ENCODE data around the gene DAP. TPM values are rescaled to one million over a fixed set of nuclear protein-coding genes. Genes with fewer than 3 reads are reported as not detected.

DAP gene
- total RNA-seq, 2 experiments from 2014 or later = 47.8 to 50.2 TPM

DNA sequence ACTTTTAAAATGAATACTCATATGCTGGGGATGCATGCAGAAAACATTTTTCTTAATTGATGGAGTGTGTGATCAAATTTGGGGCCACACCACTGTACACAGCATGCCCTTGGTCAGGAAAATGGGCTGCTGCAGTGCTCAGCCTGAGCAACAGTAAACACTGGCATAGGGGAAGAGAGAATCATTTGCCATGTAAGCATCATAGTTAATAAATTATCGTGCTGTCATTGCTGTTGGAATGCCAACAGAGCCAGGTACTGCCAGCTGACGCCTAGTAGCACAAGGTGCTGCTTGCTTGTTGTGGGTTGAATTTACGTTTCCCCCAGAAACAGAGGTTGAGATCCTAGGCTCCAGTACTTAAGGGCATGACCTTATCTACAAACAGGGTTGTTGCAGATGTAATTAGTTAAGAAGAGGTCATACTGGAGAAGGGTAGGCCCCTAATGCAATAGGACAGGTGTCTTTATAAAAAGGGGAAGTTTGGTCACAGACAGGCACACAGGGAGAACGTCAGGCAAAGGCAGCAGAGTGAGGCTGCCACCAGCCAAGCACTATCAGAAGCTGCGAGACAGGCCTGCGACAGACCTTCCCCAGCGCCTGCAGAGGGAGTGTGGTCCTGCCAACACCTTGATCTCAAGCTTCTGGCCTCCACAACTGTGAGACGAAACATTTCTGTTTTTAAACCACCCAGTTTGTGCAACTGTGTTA is 25.3 kb downstream of the DAP start:
- POLR2A ChIA-PET = no interaction called here
- no peak overlapping the region for H3K27ac Mint-ChIP-seq
- H3K9me3 Mint-ChIP-seq = no peaks in the 10 kb centered on the region
- DNase-seq (no peak), ATAC-seq (ENCODE audit: low read depth) (no peak)
- no peaks in the 10 kb centered on the region for H3K27me3 Mint-ChIP-seq
- H3K36me3 Mint-ChIP-seq = peaks cover 36% of the 10 kb centered on the region
- H3K4me3 Mint-ChIP-seq = no peak overlapping the region
- peaks cover 4% of the 10 kb centered on the region for H3K4me1 Mint-ChIP-seq

DNA sequence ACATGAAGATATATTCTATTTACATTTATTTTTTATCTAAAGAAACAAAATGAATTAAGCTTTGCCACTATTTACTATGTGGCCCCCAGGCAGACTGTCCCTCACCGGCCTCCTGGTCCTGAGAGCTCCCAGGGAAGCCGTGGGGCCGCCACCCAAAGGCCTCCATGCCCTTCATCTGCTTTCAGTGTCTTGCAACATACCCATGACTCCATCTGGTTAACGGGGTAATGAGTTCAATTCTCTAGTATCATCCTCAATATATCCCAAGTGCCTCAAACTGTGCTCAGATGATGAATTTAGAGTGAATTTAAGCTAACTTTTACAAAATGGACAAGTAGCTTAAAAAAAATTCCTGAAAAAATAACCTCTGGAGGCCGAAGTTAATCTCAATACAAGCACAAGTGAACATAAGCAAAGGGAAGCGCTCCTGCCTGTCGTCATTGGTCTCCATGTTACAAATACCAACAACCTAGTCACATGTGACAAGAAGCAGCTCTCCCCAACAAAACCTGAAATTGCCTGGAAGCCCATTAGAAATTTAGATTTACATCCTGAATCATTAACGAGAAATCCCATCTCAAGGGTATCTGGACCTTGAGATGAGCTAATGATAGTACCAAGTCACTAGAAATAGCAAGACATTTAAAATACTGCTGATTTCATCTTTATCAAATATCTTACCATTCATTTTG is 26.1 kb downstream of the DAP start:
- ATAC-seq (ENCODE audit: low read depth) (no peak), DNase-seq (no peak)
- Mint-ChIP-seq H3K27ac (no peak overlapping the region), H3K4me1 (peaks cover 4% of the 10 kb centered on the region), H3K9me3 (no peaks in the 10 kb centered on the region), H3K4me3 (no peak overlapping the region), H3K27me3 (no peaks in the 10 kb centered on the region), H3K36me3 (peaks cover 31% of the 10 kb centered on the region)
- POLR2A ChIA-PET = no interaction called here

DNA sequence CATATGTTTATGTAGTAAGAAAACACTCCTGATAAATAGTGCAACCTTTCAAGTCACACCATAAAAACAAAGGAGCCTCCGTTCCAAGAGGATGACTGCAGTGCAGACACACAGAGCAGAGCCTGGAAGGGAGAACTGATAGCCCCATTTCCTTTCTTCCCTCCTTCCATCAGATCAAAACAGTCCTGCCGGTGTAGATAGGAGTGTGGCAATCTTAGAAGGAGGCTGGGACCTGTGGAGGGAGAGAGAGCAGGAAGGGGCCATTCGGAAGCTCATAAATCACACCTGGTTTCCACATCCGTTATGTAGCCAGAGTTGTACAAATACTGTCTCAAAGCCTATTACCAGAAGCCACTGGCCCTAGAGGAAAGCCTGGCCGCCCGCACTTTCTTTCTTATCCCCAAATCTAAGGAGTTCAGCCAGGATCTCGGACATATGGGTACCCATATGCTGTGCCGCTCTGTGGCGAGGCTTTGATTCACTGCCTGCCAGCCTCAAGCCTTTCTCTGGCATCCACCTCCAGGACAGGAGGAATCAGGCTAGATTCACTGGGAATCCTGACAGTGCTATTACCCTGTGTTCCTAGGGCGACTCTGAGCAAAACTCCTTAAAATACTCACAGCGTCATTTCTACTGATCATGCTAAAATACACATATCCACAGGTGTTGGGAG is 26.9 kb downstream of the DAP start:
- H3K4me3 Mint-ChIP-seq = no peak overlapping the region
- no peak overlapping the region for H3K27ac Mint-ChIP-seq
- no peaks in the 10 kb centered on the region for H3K9me3 Mint-ChIP-seq
- ATAC-seq (ENCODE audit: low read depth) = no peak
- no peaks in the 10 kb centered on the region for H3K27me3 Mint-ChIP-seq
- DNase-seq = no peak
- POLR2A ChIA-PET = no interaction called here
- peaks cover 29% of the 10 kb centered on the region for H3K36me3 Mint-ChIP-seq
- peaks cover 4% of the 10 kb centered on the region for H3K4me1 Mint-ChIP-seq

GRCh38 chr5:10733426-10733825 is 27.6 kb downstream of the DAP start:
- H3K9me3 Mint-ChIP-seq = no peaks in the 10 kb centered on the region
- DNase-seq = no peak
- peaks cover 4% of the 10 kb centered on the region for H3K4me1 Mint-ChIP-seq
- ATAC-seq (ENCODE audit: low read depth) = no peak
- no peaks in the 10 kb centered on the region for H3K27me3 Mint-ChIP-seq
- H3K27ac Mint-ChIP-seq = no peak overlapping the region
- POLR2A ChIA-PET = no interaction called here
- no peak overlapping the region for H3K4me3 Mint-ChIP-seq
- H3K36me3 Mint-ChIP-seq = peaks cover 29% of the 10 kb centered on the region

DNA sequence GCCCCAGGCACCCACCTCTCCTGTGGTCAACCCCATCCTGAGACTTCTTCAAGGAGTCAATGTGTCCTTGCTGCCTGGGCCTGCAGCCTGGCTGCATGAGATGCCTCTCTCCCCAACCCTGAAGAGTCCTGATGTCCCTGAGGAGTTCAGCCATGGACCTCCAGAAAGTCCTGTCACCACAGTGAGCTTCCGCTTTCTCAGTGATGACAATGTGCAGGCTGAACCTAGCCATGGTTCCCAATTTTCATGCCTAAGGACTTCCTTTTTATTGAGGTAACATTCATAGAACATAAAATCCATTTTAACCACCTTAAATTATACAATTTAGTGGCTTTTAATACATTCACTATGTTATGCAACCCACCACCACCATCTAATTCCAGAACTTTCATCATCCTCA is 29.1 kb downstream of the DAP start:
- DNase-seq (no peak), ATAC-seq (ENCODE audit: low read depth) (no peak)
- POLR2A ChIA-PET = no interaction called here
- peaks cover 10% of the 10 kb centered on the region for H3K4me1 Mint-ChIP-seq
- no peak overlapping the region for H3K4me3 Mint-ChIP-seq
- no peaks in the 10 kb centered on the region for H3K9me3 Mint-ChIP-seq
- H3K27ac Mint-ChIP-seq = no peak overlapping the region
- no peaks in the 10 kb centered on the region for H3K27me3 Mint-ChIP-seq
- H3K36me3 Mint-ChIP-seq = peaks cover 26% of the 10 kb centered on the region

GRCh38 chr5:10730043-10730351 is 31.0 kb downstream of the DAP start:
- Mint-ChIP-seq H3K36me3 (peaks cover 29% of the 10 kb centered on the region), H3K9me3 (no peaks in the 10 kb centered on the region), H3K27ac (no peak overlapping the region), H3K27me3 (no peaks in the 10 kb centered on the region), H3K4me3 (no peak overlapping the region), H3K4me1 (peaks cover 11% of the 10 kb centered on the region)
- no peak for ATAC-seq (ENCODE audit: low read depth)
- POLR2A ChIA-PET = no interaction called here
- no peak for DNase-seq

- H3K4me3 Mint-ChIP-seq = no peak overlapping the region
- H3K9me3 Mint-ChIP-seq = no peaks in the 10 kb centered on the region
- H3K36me3 Mint-ChIP-seq = peaks cover 29% of the 10 kb centered on the region
- no peaks in the 10 kb centered on the region for H3K27me3 Mint-ChIP-seq
- peaks cover 11% of the 10 kb centered on the region for H3K4me1 Mint-ChIP-seq
- POLR2A ChIA-PET = no interaction called here
- no peak overlapping the region for H3K27ac Mint-ChIP-seq
- DNase-seq (no peak), ATAC-seq (ENCODE audit: low read depth) (no peak)
These were observed 31.6 kb downstream of the DAP start for GRCh38 chr5:10729320-10730042.

DNA sequence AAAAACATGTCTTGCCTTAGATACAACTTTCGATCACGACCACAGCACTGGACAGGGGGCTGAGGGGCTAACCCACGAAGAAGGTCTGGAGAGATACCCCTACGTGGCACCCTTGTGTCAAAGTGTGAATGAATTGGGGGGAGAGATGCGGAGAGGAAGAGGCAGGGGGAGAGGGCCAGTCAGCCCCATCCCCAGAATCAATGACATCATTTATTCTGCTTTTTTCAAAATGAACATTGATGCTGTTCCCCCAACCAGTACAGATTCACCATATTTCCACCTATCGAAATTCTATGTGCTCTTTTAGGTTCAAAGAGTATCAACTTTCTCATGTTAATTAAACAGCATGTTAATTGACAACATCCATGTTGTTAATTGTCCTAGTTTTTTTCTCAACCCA is 32.4 kb downstream of the DAP start:
- no peak for DNase-seq
- H3K4me3 Mint-ChIP-seq = no peak overlapping the region
- ATAC-seq (ENCODE audit: low read depth) = no peak
- no peaks in the 10 kb centered on the region for H3K9me3 Mint-ChIP-seq
- POLR2A ChIA-PET = no interaction called here
- no peak overlapping the region for H3K27ac Mint-ChIP-seq
- peaks cover 29% of the 10 kb centered on the region for H3K36me3 Mint-ChIP-seq
- H3K27me3 Mint-ChIP-seq = no peaks in the 10 kb centered on the region
- peaks cover 9% of the 10 kb centered on the region for H3K4me1 Mint-ChIP-seq

DNA sequence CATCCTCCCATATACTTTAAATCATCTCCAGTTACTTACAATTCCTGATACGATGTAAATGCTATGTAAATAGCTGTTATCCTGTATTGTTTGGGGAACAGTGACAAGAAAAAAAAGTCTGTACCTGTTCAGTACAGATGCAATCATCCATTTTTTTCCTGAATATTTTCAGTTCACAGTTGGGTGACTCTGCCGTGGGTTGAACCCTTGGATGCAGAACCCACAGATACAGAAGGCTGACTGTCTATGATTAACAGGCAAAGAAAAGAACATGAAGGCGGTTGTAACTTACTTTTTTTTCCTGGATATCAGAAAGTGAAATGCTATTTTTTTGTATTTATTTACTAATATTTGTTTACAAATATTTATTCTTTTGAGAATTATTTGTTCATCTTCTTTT is 33.2 kb downstream of the DAP start:
- no peak overlapping the region for H3K4me3 Mint-ChIP-seq
- H3K9me3 Mint-ChIP-seq = no peaks in the 10 kb centered on the region
- H3K4me1 Mint-ChIP-seq = peaks cover 9% of the 10 kb centered on the region
- H3K27ac Mint-ChIP-seq = no peak overlapping the region
- POLR2A ChIA-PET = no interaction called here
- peaks cover 22% of the 10 kb centered on the region for H3K36me3 Mint-ChIP-seq
- no peak for ATAC-seq (ENCODE audit: low read depth)
- H3K27me3 Mint-ChIP-seq = no peaks in the 10 kb centered on the region
- no peak for DNase-seq

GRCh38 chr5:10726913-10727517 is 34.0 kb downstream of the DAP start:
- DNase-seq (no peak), ATAC-seq (ENCODE audit: low read depth) (no peak)
- Mint-ChIP-seq H3K9me3 (no peaks in the 10 kb centered on the region), H3K27ac (no peak overlapping the region), H3K27me3 (no peaks in the 10 kb centered on the region), H3K4me3 (no peak overlapping the region), H3K4me1 (peaks cover 10% of the 10 kb centered on the region), H3K36me3 (peaks cover 20% of the 10 kb centered on the region)
- POLR2A ChIA-PET = no interaction called here

DNA sequence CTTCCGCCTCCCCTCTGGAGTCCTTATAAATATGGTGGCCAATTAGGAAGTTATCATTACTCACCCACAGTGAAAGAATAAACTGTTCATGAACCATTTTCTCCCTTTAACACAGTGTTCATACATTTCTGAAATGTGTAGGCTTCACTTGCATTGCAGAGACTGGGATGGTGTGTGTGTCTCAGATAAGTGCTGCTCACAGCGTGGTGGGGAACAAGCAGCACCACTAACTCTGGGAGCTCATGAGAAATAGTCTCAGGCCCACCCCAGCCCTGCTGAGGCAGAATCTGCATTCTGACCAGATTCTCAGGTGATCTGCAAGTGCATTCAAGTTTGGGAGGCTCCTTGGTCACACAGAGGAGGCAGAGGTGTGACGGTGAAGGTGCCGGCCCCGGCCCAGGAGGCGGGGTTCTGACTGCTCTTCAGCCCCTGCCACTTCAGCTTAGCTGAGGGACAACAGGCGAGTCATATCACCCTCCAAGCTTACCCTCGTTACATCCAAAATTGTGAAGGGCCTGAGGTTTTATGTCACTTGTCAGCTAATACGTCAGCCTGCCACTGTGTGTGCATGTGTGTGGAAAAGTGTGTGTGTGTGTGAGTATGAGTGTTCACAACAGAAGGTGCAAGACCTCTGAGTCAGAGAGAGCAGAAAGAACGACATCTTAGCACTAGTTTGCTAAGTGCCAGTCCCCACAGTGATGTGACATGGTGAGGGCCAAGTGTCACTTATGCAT is 34.7 kb downstream of the DAP start:
- ATAC-seq (ENCODE audit: low read depth) (no peak), DNase-seq (no peak)
- H3K4me3 Mint-ChIP-seq = no peak overlapping the region
- H3K4me1 Mint-ChIP-seq = peaks cover 12% of the 10 kb centered on the region
- H3K27me3 Mint-ChIP-seq = no peaks in the 10 kb centered on the region
- POLR2A ChIA-PET = no interaction called here
- H3K27ac Mint-ChIP-seq = no peak overlapping the region
- no peaks in the 10 kb centered on the region for H3K9me3 Mint-ChIP-seq
- peaks cover 23% of the 10 kb centered on the region for H3K36me3 Mint-ChIP-seq

GRCh38 chr5:10725636-10726035 is 35.4 kb downstream of the DAP start:
- POLR2A ChIA-PET = no interaction called here
- Mint-ChIP-seq H3K27me3 (no peaks in the 10 kb centered on the region), H3K9me3 (no peaks in the 10 kb centered on the region), H3K27ac (no peak overlapping the region), H3K36me3 (peaks cover 29% of the 10 kb centered on the region), H3K4me3 (no peak overlapping the region), H3K4me1 (peaks cover 12% of the 10 kb centered on the region)
- ATAC-seq (ENCODE audit: low read depth) (no peak), DNase-seq (no peak)

Data from activated naive CD8-positive, alpha-beta T cell treated with anti-CD3 and anti-CD28 coated beads, Interleukin-2, amount 10 ng/mL, durations not matched to agents 7 days and 5 days (primary cell).